Tibial nerve (tissue), 3 donors: Measurements from ENCODE around the gene BCL2.

Experiments used
- POLR2A ChIP-seq, 2 donors: fragments of 450-650 bp; IDR thresholded peaks; one replicate each; pipeline ENCODE4 v1.6.1; 2017; ENCODE audit warnings: antibody characterized with exemption in 2 of 2, mild to moderate bottlenecking in 2 of 2, moderate library complexity in 2 of 2
- TF ChIP-seq, protein P1 (sequence below), 5 experiments: fragments of 200-600 bp in 3 of 5; fragments of 450-650 bp in 2 of 5; sonication (generic) in 3 of 5; IDR thresholded peaks; one replicate each; pipeline ENCODE4 v1.5.1; 2016 to 2019; ENCODE audit warnings: antibody characterized with exemption in 5 of 5, mild to moderate bottlenecking in 3 of 5, moderate library complexity in 2 of 5

DNA sequence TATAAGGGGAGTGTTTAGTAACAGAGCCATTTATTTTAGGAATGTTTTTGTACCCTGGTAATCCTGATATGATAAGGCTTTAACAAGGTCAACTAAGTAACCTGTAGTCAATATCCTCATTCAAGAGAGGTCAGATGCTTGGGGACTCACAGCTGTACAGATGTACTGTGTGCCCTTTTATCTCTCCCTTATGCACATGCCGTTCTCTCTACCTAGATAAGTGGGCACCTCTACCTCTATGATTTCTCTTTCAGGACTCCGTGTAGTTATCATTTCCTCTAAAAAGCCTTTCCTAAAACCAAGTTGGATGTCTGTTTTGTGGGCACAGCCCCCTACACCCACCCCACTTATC lies 132.4 kb downstream of the BCL2 start:
- TF ChIP-seq, protein P1, sequence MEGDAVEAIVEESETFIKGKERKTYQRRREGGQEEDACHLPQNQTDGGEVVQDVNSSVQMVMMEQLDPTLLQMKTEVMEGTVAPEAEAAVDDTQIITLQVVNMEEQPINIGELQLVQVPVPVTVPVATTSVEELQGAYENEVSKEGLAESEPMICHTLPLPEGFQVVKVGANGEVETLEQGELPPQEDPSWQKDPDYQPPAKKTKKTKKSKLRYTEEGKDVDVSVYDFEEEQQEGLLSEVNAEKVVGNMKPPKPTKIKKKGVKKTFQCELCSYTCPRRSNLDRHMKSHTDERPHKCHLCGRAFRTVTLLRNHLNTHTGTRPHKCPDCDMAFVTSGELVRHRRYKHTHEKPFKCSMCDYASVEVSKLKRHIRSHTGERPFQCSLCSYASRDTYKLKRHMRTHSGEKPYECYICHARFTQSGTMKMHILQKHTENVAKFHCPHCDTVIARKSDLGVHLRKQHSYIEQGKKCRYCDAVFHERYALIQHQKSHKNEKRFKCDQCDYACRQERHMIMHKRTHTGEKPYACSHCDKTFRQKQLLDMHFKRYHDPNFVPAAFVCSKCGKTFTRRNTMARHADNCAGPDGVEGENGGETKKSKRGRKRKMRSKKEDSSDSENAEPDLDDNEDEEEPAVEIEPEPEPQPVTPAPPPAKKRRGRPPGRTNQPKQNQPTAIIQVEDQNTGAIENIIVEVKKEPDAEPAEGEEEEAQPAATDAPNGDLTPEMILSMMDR (IDR thresholded peaks at IDR 0.05) = no peak
- TF ChIP-seq POLR2A (IDR thresholded peaks at IDR 0.05) = no peak
